Skeletal muscle tissue (tissue), 4 donors: ENCODE results near the gene TPH2. TPM values are rescaled to one million over a fixed set of nuclear protein-coding genes. Genes with fewer than 3 reads are reported as not detected.

Experiments
- H3K27ac ChIP-seq: one replicate; pipeline ENCODE4 v1.7.0; 2013; ENCODE audit warnings: mild to moderate bottlenecking, low read depth, low read length, inconsistent platforms
- H3K27me3 ChIP-seq, 3 donors: one replicate each; pipeline ENCODE4 v1.7.0; 2013; ENCODE audit warnings: low read length in 3 of 3; ENCODE audit not compliant: control insufficient read depth in 3 of 3, insufficient read depth in 3 of 3
- H3K36me3 ChIP-seq, 3 donors: one replicate each; pipeline ENCODE4 v1.7.0; 2013; ENCODE audit warnings: low read length in 3 of 3; ENCODE audit not compliant: control insufficient read depth in 3 of 3, insufficient read depth in 3 of 3
- H3K4me1 ChIP-seq, 3 donors: one replicate each; pipeline ENCODE4 v1.7.0; 2013; ENCODE audit warnings: low read length in 3 of 3, mild to moderate bottlenecking in 3 of 3; ENCODE audit not compliant: control insufficient read depth in 3 of 3, insufficient read depth in 3 of 3
- H3K4me3 ChIP-seq, 3 donors: one replicate each; pipeline ENCODE4 v1.7.0; 2013; ENCODE audit warnings: low read length in 3 of 3
- H3K9ac ChIP-seq, 3 donors: one replicate each; pipeline ENCODE4 v1.7.0; 2013; ENCODE audit warnings: low read length in 3 of 3, mild to moderate bottlenecking in 3 of 3, moderate library complexity in 2 of 3, low read depth in 1 of 3
- H3K9me3 ChIP-seq, 3 donors: one replicate each; pipeline ENCODE4 v1.7.0; 2013; ENCODE audit warnings: low read length in 3 of 3; ENCODE audit not compliant: control insufficient read depth in 3 of 3
- total RNA-seq: library from RNA; depleted of rRNA; stranded (reverse); fragments of >200 nt; gene quantifications from one replicate; pipeline ENCODE4 v1.2.3, GENCODE V29; 2014
- donor health status: Osteomylitis.

The TPH2 gene
- total RNA-seq, 1 donor from 2014 or later = not detected

- Histone ChIP-seq H3K4me3 (no peak overlapping the region), H3K27ac (no peak overlapping the region), H3K27me3 (no peaks in the 10 kb centered on the region), H3K4me1 (no peaks in the 10 kb centered on the region), H3K36me3 (no peaks in the 10 kb centered on the region), H3K9ac (no peak overlapping the region), H3K9me3 (no peaks in the 10 kb centered on the region)
These were observed 79.4 kb downstream of the TPH2 start for GRCh38 chr12:72018036-72018435.

- H3K4me3 ChIP-seq = no peak overlapping the region
- H3K4me1 ChIP-seq = no peaks in the 10 kb centered on the region
- no peaks in the 10 kb centered on the region for H3K9me3 ChIP-seq
- H3K27me3 ChIP-seq = no peaks in the 10 kb centered on the region
- H3K27ac ChIP-seq = no peak overlapping the region
- no peak overlapping the region for H3K9ac ChIP-seq
- no peaks in the 10 kb centered on the region for H3K36me3 ChIP-seq
These were observed 86.0 kb downstream of the TPH2 start for GRCh38 chr12:72024613-72025012.

- no peak overlapping the region for H3K4me3 ChIP-seq
- no peaks in the 10 kb centered on the region for H3K9me3 ChIP-seq
- H3K36me3 ChIP-seq = no peaks in the 10 kb centered on the region
- H3K4me1 ChIP-seq = no peaks in the 10 kb centered on the region
- no peaks in the 10 kb centered on the region for H3K27me3 ChIP-seq
- H3K9ac ChIP-seq = no peak overlapping the region
- H3K27ac ChIP-seq = no peak overlapping the region
These were observed 86.9 kb downstream of the TPH2 start for GRCh38 chr12:72025524-72025923.

GRCh38 chr12:72028966-72029365 is 90.3 kb downstream of the TPH2 start:
- no peak overlapping the region for H3K9ac ChIP-seq
- no peaks in the 10 kb centered on the region for H3K27me3 ChIP-seq
- no peaks in the 10 kb centered on the region for H3K9me3 ChIP-seq
- no peaks in the 10 kb centered on the region for H3K36me3 ChIP-seq
- H3K27ac ChIP-seq = no peak overlapping the region
- no peak overlapping the region for H3K4me3 ChIP-seq
- no peaks in the 10 kb centered on the region for H3K4me1 ChIP-seq

GRCh38 chr12:72030277-72030676 is 91.6 kb downstream of the TPH2 start:
- Histone ChIP-seq H3K4me1 (no peaks in the 10 kb centered on the region), H3K9ac (no peak overlapping the region), H3K36me3 (no peaks in the 10 kb centered on the region), H3K27me3 (no peaks in the 10 kb centered on the region), H3K27ac (no peak overlapping the region), H3K9me3 (no peaks in the 10 kb centered on the region), H3K4me3 (no peak overlapping the region)

- Histone ChIP-seq H3K27me3 (no peaks in the 10 kb centered on the region), H3K36me3 (no peaks in the 10 kb centered on the region), H3K9ac (no peak overlapping the region), H3K4me3 (no peak overlapping the region), H3K4me1 (no peaks in the 10 kb centered on the region), H3K27ac (no peak overlapping the region), H3K9me3 (no peaks in the 10 kb centered on the region)
These were observed 92.4 kb downstream of the TPH2 start for GRCh38 chr12:72031066-72031465.

GRCh38 chr12:72033991-72034390 is 95.3 kb downstream of the TPH2 start:
- Histone ChIP-seq H3K27me3 (no peaks in the 10 kb centered on the region), H3K9ac (no peak overlapping the region), H3K4me3 (no peak overlapping the region), H3K27ac (no peak overlapping the region), H3K36me3 (no peaks in the 10 kb centered on the region), H3K4me1 (no peaks in the 10 kb centered on the region), H3K9me3 (no peaks in the 10 kb centered on the region)

- no peak overlapping the region for H3K9ac ChIP-seq
- H3K27me3 ChIP-seq = no peaks in the 10 kb centered on the region
- H3K4me1 ChIP-seq = no peaks in the 10 kb centered on the region
- H3K27ac ChIP-seq = no peak overlapping the region
- H3K9me3 ChIP-seq = no peaks in the 10 kb centered on the region
- no peaks in the 10 kb centered on the region for H3K36me3 ChIP-seq
- no peak overlapping the region for H3K4me3 ChIP-seq
These were observed 97.0 kb downstream of the TPH2 start for GRCh38 chr12:72035625-72036024.

GRCh38 chr12:72036393-72036792 is 97.7 kb downstream of the TPH2 start:
- Histone ChIP-seq H3K4me1 (no peaks in the 10 kb centered on the region), H3K9me3 (no peaks in the 10 kb centered on the region), H3K36me3 (no peaks in the 10 kb centered on the region), H3K27me3 (no peaks in the 10 kb centered on the region), H3K4me3 (no peak overlapping the region), H3K27ac (no peak overlapping the region), H3K9ac (no peak overlapping the region)

GRCh38 chr12:72037006-72037795 is 98.6 kb downstream of the TPH2 start:
- Histone ChIP-seq H3K9ac (no peak overlapping the region), H3K4me1 (no peaks in the 10 kb centered on the region), H3K27ac (no peak overlapping the region), H3K9me3 (no peaks in the 10 kb centered on the region), H3K27me3 (no peaks in the 10 kb centered on the region), H3K36me3 (no peaks in the 10 kb centered on the region), H3K4me3 (no peak overlapping the region)
